Measurements from ENCODE around the gene KCNN4. TPM values are rescaled to one million over a fixed set of nuclear protein-coding genes. Genes with fewer than 3 reads are reported as not detected.

Gene KCNN4
- total and polyA plus RNA-seq, 10 donors = 14.3 to 77.6 (median 22.6) TPM

DNA sequence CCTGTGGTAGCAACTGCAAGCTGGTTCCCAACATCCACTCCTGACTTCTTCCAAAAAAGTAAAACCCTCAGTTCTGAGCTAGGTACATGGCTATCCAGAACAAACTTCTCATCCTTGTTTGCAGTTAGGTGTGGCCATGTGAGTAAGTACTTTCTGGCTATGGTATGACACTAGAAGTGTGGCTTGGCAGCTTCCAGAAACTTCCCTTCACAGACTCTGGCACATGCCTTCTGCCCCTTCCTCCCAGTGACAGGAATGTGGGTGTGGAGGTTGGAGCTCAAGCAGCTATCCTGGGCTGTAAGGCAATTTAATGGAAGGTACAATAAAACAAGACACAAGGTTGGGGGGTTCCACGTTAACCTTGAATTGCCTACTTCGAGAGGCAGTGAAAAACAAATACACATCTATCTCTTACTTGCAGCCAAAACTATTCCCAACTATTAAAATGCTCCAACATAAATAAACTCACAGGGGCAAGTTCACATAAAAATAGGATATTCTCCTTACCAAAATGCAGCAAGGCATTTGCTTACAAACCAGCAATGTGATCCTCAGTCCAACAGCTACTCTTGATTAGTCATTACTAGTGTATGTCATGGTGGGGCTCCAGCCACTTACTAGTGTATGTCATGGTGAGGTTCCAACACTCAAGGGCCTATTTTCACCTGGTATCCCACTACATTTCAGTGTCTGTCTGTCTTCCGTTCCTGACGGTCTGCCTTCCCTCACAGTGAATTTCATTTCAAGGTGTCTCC is 29.1 kb downstream of the KCNN4 start:
- TF ChIP-seq, protein P1, sequence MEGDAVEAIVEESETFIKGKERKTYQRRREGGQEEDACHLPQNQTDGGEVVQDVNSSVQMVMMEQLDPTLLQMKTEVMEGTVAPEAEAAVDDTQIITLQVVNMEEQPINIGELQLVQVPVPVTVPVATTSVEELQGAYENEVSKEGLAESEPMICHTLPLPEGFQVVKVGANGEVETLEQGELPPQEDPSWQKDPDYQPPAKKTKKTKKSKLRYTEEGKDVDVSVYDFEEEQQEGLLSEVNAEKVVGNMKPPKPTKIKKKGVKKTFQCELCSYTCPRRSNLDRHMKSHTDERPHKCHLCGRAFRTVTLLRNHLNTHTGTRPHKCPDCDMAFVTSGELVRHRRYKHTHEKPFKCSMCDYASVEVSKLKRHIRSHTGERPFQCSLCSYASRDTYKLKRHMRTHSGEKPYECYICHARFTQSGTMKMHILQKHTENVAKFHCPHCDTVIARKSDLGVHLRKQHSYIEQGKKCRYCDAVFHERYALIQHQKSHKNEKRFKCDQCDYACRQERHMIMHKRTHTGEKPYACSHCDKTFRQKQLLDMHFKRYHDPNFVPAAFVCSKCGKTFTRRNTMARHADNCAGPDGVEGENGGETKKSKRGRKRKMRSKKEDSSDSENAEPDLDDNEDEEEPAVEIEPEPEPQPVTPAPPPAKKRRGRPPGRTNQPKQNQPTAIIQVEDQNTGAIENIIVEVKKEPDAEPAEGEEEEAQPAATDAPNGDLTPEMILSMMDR (IDR thresholded peaks at IDR 0.05 in 8 of 11, conservative IDR thresholded peaks at IDR 0.05 in 3 of 11) = no peak
- TF ChIP-seq POLR2AphosphoS5 (IDR thresholded peaks at IDR 0.05) = no peak
- TF ChIP-seq POLR2A (IDR thresholded peaks at IDR 0.05) = no peak
- 85 to 94% (median 90%) methylated on average over 4 of the region's 4 CpGs for WGBS, 5 donors
- no peak for DNase-seq
- peak overlapping the region in 3 of 8 donors; percentile 36 to 99 (median 97) for H3K27ac ChIP-seq
- H3K27me3 ChIP-seq (replicated peaks in 1 of 7) = no peaks in the 10 kb centered on the region
- H3K36me3 ChIP-seq = peaks cover 0 to 60% (median 50%) of the 10 kb centered on the region in 6 donors
- H3K9me3 ChIP-seq = no peaks in the 10 kb centered on the region
- no peak overlapping the region for H3K4me3 ChIP-seq
- intact Hi-C loops (cut with DNase I; ENCODE audit: low total_unique reads) = no loop called here
- H3K4me1 ChIP-seq = peaks cover 16 to 71% (median 59%) of the 10 kb centered on the region in 6 donors

DNA sequence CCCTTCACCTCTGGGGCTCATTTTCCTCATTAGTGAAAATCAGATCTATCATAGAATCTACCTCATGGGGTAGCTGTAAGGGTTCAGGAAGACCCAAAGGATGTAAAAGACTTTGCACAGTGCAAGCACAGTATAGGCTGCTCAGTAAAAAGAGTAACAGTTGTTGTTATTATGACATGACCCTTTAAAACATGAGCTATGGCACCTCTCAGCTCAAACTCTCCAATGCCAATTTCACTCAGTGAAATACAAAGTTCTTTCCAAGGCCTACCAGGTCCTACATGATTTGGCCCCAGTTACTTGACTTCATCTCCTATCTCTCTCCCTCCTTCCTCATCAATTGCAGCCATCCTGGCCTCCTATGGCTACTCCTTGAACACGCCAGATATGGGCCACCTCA is 30.9 kb downstream of the KCNN4 start:
- intact Hi-C loops (cut with DNase I; ENCODE audit: low total_unique reads) = no loop called here
- H3K27me3 ChIP-seq (replicated peaks in 1 of 7) = no peaks in the 10 kb centered on the region
- H3K9me3 ChIP-seq = no peaks in the 10 kb centered on the region
- H3K4me1 ChIP-seq = peaks cover 23 to 66% (median 56%) of the 10 kb centered on the region in 6 donors
- 87 to 100% (median 97%) methylated on average over 1 of the region's 1 CpG for WGBS, 5 donors
- no peak overlapping the region for H3K27ac ChIP-seq
- H3K4me3 ChIP-seq = no peak overlapping the region
- DNase-seq = no peak
- TF ChIP-seq, protein P1 (IDR thresholded peaks at IDR 0.05 in 8 of 11, conservative IDR thresholded peaks at IDR 0.05 in 3 of 11) = no peak
- TF ChIP-seq POLR2A (IDR thresholded peaks at IDR 0.05) = no peak
- no peak for TF ChIP-seq POLR2AphosphoS5 (IDR thresholded peaks at IDR 0.05)
- H3K36me3 ChIP-seq = peaks cover 0 to 77% (median 65%) of the 10 kb centered on the region in 6 donors

- H3K9me3 ChIP-seq = no peaks in the 10 kb centered on the region
- no peaks in the 10 kb centered on the region for H3K27me3 ChIP-seq (replicated peaks in 1 of 7)
- intact Hi-C loops (cut with DNase I; ENCODE audit: low total_unique reads) = no loop called here
- no peak for DNase-seq
- 78 to 89% (median 86%) methylated on average over 7 of the region's 7 CpGs for whole genome bisulfite sequencing, 5 donors
- H3K4me3 ChIP-seq = no peak overlapping the region
- H3K36me3 ChIP-seq = peaks cover 0 to 85% (median 71%) of the 10 kb centered on the region in 6 donors
- H3K27ac ChIP-seq = peak overlapping the region in 3 of 8 donors; percentile 44 to 62 (median 48)
- TF ChIP-seq POLR2A (IDR thresholded peaks at IDR 0.05) (no peak), POLR2AphosphoS5 (IDR thresholded peaks at IDR 0.05) (no peak)
- TF ChIP-seq, protein P1 (IDR thresholded peaks at IDR 0.05 in 8 of 11, conservative IDR thresholded peaks at IDR 0.05 in 3 of 11) = no peak
- peaks cover 23 to 73% (median 58%) of the 10 kb centered on the region in 6 donors for H3K4me1 ChIP-seq
Observed at GRCh38 chr19:43749152-43749551, 31.6 kb downstream of the KCNN4 start.

- Histone ChIP-seq H3K27me3 (replicated peaks in 1 of 7) (no peaks in the 10 kb centered on the region), H3K4me1 (peaks cover 23 to 68% (median 55%) of the 10 kb centered on the region in 6 donors), H3K4me3 (no peak overlapping the region), H3K36me3 (peaks cover 0 to 89% (median 76%) of the 10 kb centered on the region in 6 donors), H3K9me3 (no peaks in the 10 kb centered on the region), H3K27ac (peak overlapping the region in 3 of 8 donors; percentile 44 to 62 (median 48))
- WGBS, 5 donors = 70 to 86% (median 76%) methylated on average over 4 of the region's 4 CpGs
- no peak for TF ChIP-seq POLR2AphosphoS5 (IDR thresholded peaks at IDR 0.05)
- TF ChIP-seq, protein P1 (IDR thresholded peaks at IDR 0.05 in 8 of 11, conservative IDR thresholded peaks at IDR 0.05 in 3 of 11) = no peak
- no peak for TF ChIP-seq POLR2A (IDR thresholded peaks at IDR 0.05)
- no peak for DNase-seq
- intact Hi-C loops (cut with DNase I; ENCODE audit: low total_unique reads) = no loop called here
Observed at GRCh38 chr19:43748685-43749084, 32.1 kb downstream of the KCNN4 start.
